PC-3 (cell line): Measurements from ENCODE around the gene TEX44. TPM values are rescaled to one million over a fixed set of nuclear protein-coding genes. Genes with fewer than 3 reads are reported as not detected.

ENCODE experiments used
- ATAC-seq: fragments of 200-7000 bp; cut with Tn5 transposase; 2 replicates; pipeline ENCODE4 v1.9.1; 2020; ENCODE audit warnings: mild to moderate bottlenecking, moderate library complexity
- BruUV-seq: library from RNA; stranded (reverse); fragments of 400-500 nt; replicated peaks from 2 replicates; lab custom pipeline; 2021; lab: Mats Ljungman, UMichigan
- CTCF ChIA-PET: fragments of 300-600 bp; sonication (Branson Sonifier 250); formaldehyde crosslinking; loops from one replicate; lab custom pipeline; 2022; ENCODE audit warnings: antibody characterized with exemption; lab: Charles Lee
- POLR2A ChIA-PET: fragments of 300-600 bp; sonication (Branson Sonifier 250); formaldehyde crosslinking; loops from one replicate; lab custom pipeline; 2022; ENCODE audit warnings: antibody characterized with exemption; ENCODE audit not compliant: unreplicated experiment; lab: Charles Lee
- DNase-seq: peaks from one replicate; pipeline ENCODE4 v3.0.0-alpha.2; 2015
- H2AFZ ChIP-seq: fragments of 300-600 bp; sonication (generic); 2 replicates; pipeline ENCODE4 v1.6.0; 2016; ENCODE audit warnings: antibody characterized with exemption, low read length
- H3F3A ChIP-seq: fragments of 300-600 bp; sonication (generic); one replicate; pipeline ENCODE4 v1.6.0; 2017; ENCODE audit warnings: antibody characterized with exemption, low read length, control low read depth, mild to moderate bottlenecking; ENCODE audit not compliant: unreplicated experiment
- H3K27ac ChIP-seq: fragments of 300-600 bp; sonication (generic); 2 replicates; pipeline ENCODE4 v1.5.1; 2016; ENCODE audit warnings: mild to moderate bottlenecking, low read length
- H3K27me3 ChIP-seq: fragments of 300-600 bp; sonication (generic); 2 replicates; pipeline ENCODE4 v1.6.1; 2016; ENCODE audit warnings: low read length, mixed read lengths
- H3K36me3 ChIP-seq: fragments of 300-600 bp; sonication (generic); 2 replicates; pipeline ENCODE4 v1.6.1; 2016; ENCODE audit warnings: low read depth, mixed run types, low read length, mixed read lengths
- H3K4me1 ChIP-seq: fragments of 300-600 bp; sonication (generic); 2 replicates; pipeline ENCODE4 v1.5.1; 2016; ENCODE audit warnings: low read length; ENCODE audit not compliant: insufficient read depth
- H3K4me2 ChIP-seq: fragments of 300-600 bp; sonication (generic); 2 replicates; pipeline ENCODE4 v1.6.0; 2016; ENCODE audit warnings: low read length
- H3K4me3 ChIP-seq: fragments of 300-600 bp; sonication (generic); 2 replicates; pipeline ENCODE4 v1.5.1; 2016; ENCODE audit warnings: mild to moderate bottlenecking, low read length, mixed read lengths
- H3K79me2 ChIP-seq: fragments of 300-600 bp; sonication (generic); 2 replicates; pipeline ENCODE4 v1.6.1; 2017; ENCODE audit warnings: low read length, mixed read lengths
- H3K9ac ChIP-seq: fragments of 300-600 bp; sonication (generic); 2 replicates; pipeline ENCODE4 v1.6.0; 2016; ENCODE audit warnings: mild to moderate bottlenecking, low read length
- H3K9me2 ChIP-seq: fragments of 300-600 bp; sonication (generic); replicated peaks from 2 replicates; pipeline ENCODE4 v1.6.1; 2016; ENCODE audit warnings: mixed run types, low read length, mixed read lengths
- H3K9me3 ChIP-seq: fragments of 300-600 bp; sonication (generic); 2 replicates; pipeline ENCODE4 v1.6.1; 2016; ENCODE audit warnings: low read length, mixed read lengths
- H4K20me1 ChIP-seq: fragments of 300-600 bp; sonication (generic); 2 replicates; pipeline ENCODE4 v1.6.1; 2016; ENCODE audit warnings: low read length, mixed read lengths
- EZH2 ChIP-seq: fragments of 300-600 bp; sonication (generic); IDR thresholded peaks from one replicate; pipeline ENCODE4 v1.6.1; 2017; ENCODE audit warnings: antibody characterized with exemption, mild to moderate bottlenecking, low read length; ENCODE audit not compliant: unreplicated experiment
- EZH2phosphoT487 ChIP-seq: fragments of 300-600 bp; sonication (generic); IDR thresholded peaks from 2 replicates; pipeline ENCODE4 v1.6.1; 2018; ENCODE audit warnings: mild to moderate bottlenecking, antibody characterized with exemption, low read length, borderline replicate concordance
- intact Hi-C: fragments of 100-400 bp; cut with micrococcal nuclease; formaldehyde crosslinking; loops from 2 replicates; pipeline ENCODE4 v1.9.0; 2023
- total RNA-seq: library from RNA; depleted of rRNA; stranded (reverse); fragments of >200 nt; gene quantifications from 2 replicates; pipeline ENCODE4 v1.2.3, GENCODE V29; 2014
- TF ChIP-seq, protein P1 (sequence below): fragments of 300-600 bp; sonication (generic); conservative IDR thresholded peaks from 2 replicates; pipeline ENCODE4 v1.5.1; 2017; ENCODE audit warnings: antibody characterized with exemption, low read depth, mild to moderate bottlenecking, low read length

The TEX44 gene
- total RNA-seq, 1 experiment from 2014 or later, result not detected

DNA sequence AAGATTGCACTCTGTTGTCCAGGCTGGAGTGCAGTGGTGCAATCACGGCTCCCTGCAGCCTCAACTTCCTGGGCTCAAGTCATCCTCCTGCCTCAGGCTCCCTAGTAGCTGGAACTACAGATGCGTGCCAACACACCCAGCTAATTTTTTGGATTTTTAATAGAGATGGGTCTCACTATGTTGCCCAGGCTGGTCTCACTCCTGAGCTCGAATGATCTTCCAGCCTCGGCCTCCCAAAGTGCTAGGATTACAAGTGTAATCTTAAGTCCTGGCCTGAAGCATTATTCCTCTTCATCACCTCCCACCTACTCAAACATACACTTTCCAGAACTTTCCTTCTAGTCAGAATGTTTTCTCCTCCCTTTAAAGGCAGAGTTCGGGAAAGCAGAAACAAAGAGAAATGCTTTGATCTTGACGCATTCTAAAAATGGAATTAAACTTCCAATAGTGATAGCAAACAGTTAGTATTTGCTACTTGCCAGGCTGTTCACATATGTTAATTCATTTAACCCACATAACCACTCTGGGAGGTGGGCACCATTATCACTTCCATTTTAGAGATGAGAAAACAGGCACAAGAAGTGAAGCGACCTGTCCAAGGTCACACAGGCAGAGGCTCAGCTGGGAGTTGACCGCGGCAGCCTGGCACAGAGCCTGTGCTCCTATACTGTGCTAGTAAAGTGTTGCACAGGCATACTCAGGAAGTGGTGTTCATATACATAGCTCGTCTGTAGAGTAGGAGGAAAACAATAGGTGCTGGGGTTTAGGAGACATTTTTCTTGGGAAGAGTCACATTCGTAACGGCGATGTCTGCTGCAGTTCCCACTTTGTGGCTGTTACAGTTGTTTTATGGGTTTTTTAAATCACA lies 24.6 kb downstream of the TEX44 start:
- Histone ChIP-seq H3K27me3 (no peaks in the 10 kb centered on the region), H2AFZ (peak overlapping the region; percentile 60), H3K9ac (no peak overlapping the region), H4K20me1 (no peaks in the 10 kb centered on the region), H3K36me3 (no peaks in the 10 kb centered on the region), H3K79me2 (no peaks in the 10 kb centered on the region), H3K9me2 (no peaks in the 10 kb centered on the region), H3K27ac (no peak overlapping the region), H3K9me3 (no peaks in the 10 kb centered on the region), H3K4me1 (peaks cover 52% of the 10 kb centered on the region), H3K4me3 (no peak overlapping the region), H3F3A (peaks cover 5% of the 10 kb centered on the region), H3K4me2 (peak overlapping the region; percentile 35)
- CTCF ChIA-PET, result no interaction called here
- BruUV-seq, result no TSS peak
- intact Hi-C loops, result no loop called here
- ATAC-seq (no peak), DNase-seq (peak; percentile 53)
- POLR2A ChIA-PET, result no interaction called here
- TF ChIP-seq, protein P1, sequence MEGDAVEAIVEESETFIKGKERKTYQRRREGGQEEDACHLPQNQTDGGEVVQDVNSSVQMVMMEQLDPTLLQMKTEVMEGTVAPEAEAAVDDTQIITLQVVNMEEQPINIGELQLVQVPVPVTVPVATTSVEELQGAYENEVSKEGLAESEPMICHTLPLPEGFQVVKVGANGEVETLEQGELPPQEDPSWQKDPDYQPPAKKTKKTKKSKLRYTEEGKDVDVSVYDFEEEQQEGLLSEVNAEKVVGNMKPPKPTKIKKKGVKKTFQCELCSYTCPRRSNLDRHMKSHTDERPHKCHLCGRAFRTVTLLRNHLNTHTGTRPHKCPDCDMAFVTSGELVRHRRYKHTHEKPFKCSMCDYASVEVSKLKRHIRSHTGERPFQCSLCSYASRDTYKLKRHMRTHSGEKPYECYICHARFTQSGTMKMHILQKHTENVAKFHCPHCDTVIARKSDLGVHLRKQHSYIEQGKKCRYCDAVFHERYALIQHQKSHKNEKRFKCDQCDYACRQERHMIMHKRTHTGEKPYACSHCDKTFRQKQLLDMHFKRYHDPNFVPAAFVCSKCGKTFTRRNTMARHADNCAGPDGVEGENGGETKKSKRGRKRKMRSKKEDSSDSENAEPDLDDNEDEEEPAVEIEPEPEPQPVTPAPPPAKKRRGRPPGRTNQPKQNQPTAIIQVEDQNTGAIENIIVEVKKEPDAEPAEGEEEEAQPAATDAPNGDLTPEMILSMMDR, result no peak
- TF ChIP-seq EZH2phosphoT487, result no peak
- TF ChIP-seq EZH2, result no peak

DNA sequence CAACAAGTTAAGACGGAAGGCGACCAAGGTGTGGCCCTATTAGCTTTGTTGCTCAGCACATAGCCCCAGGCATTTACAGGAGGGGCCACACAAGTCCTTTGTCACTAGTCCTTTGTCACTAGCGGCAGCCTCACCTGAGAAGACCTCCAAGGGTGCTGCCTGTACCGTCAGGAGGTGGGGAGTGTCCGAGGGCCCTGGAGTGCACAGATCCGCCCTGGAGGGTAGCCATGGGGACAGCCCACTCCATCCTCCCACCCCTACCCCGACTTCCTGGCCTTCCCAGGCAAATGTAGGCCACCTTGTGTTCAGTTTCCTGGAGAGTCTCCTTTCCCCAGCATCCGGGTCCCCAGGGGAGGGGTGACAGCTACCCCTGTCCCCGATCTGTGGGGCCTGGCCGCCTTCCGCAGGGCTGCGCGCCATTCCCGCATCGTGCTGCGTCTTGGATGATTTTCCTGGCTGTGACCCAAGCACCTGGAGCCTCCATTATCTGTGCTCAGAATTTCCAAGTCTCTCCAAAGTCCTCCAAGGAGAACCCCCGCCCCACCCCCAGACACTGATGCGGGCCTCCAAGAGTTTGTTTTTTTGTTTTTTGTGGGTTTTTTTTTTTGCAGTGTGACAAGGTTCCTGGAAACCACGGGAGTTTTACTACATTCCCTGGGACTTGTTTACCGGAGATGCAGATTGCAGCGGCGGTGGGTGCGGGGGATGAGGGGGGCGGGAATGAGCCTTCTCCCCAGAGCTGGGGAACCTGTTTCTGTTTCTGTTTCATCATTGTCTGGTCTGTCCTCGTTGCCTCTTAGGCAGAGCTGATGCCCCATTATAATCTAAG lies 28.6 kb downstream of the TEX44 start:
- H3F3A ChIP-seq, result no peaks in the 10 kb centered on the region
- peak overlapping the region; percentile 42 for H3K9ac ChIP-seq
- no peaks in the 10 kb centered on the region for H3K36me3 ChIP-seq
- POLR2A ChIA-PET, result no interaction called here
- peak overlapping the region; percentile 85 for H2AFZ ChIP-seq
- CTCF ChIA-PET, result no interaction called here
- peak overlapping the region; percentile 80 for H3K4me2 ChIP-seq
- H3K79me2 ChIP-seq, result no peaks in the 10 kb centered on the region
- H3K27ac ChIP-seq, result peak overlapping the region; percentile 59
- no peaks in the 10 kb centered on the region for H3K27me3 ChIP-seq
- intact Hi-C loops, result no loop called here
- DNase-seq (peak; percentile 55), ATAC-seq (peak; percentile 70)
- peaks cover 35% of the 10 kb centered on the region for H3K4me1 ChIP-seq
- BruUV-seq, result no TSS peak
- TF ChIP-seq EZH2phosphoT487, result no peak
- TF ChIP-seq EZH2, result no peak
- TF ChIP-seq, protein P1, result no peak
- no peaks in the 10 kb centered on the region for H3K9me3 ChIP-seq
- peak overlapping the region; percentile 31; the same call in 1 of the 2 replicates for H3K4me3 ChIP-seq
- H4K20me1 ChIP-seq, result no peaks in the 10 kb centered on the region
- H3K9me2 ChIP-seq, result no peaks in the 10 kb centered on the region
